T47D (cell line): ENCODE measurements around the gene ZBTB42.

ENCODE experiments used
- DNase-seq, 2 experiments: peaks; one replicate each; pipeline versions ENCODE4 v3.0.0 to v3.0.0-alpha.2; 2011 to 2012; ENCODE audit warnings: low read depth in 1 of 2, low spot score in 1 of 2
- JUND ChIP-seq: IDR thresholded peaks from 2 replicates; pipeline ENCODE4 v1.6.1; 2012; ENCODE audit warnings: low read depth
- in situ Hi-C: cut with HindIII; loops from 2 replicates; pipeline ENCODE4 v1.10.0; 2016; ENCODE audit warnings: low sequenced_read_pairs, low pct_unique_long_range_greater_than_20kb

Gene ZBTB42

DNA sequence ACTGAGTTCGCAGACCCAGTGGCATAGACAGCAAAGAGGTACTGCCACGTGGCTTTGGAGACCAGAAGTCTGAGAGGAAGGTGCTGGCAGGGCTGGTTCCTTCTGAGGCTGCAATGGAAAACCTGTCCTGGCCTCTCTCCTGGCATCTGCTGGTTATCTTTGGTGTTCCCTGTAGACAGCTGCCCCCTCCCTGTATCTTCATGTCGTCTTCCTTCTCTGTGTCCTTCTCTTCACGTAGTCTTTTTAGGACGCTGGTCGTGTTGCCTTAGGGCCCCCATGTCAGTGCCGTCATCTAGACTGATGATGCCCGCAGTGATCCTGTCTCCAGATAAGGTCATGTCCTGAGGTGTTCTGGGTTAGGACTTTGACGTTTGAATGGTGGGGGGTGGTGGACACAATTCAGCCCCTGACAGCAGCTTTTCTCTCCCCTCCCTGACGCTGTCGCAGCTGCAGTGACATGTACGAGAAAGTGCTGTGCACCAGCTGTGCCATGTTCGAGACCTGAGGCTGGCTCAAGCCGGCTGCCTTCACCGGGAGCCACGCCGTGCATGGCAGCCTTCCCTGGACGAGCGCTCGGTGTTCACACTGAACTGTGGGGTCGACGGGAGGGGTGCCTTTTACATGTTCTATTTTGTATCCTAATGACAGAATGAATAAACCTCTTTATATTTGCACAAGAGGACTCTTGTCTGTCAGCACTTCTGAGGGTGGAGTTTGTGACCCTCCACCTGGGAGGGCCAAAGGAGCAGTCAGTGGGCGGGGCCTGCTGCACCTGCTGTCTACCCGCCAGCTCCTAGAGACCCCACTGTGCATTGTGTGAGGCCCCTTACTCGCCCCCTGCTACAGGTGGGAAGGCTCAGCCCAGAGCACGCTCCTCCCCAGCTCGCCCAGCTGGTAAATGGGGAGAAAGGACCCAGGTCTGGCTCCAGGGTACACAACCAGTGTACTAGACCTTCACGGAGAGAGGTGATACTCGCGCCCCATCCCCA is 41.6 kb upstream of the ZBTB42 start:
- no peak for DNase-seq
- in situ Hi-C loops = no loop called here
- no peak for TF ChIP-seq JUND

DNA sequence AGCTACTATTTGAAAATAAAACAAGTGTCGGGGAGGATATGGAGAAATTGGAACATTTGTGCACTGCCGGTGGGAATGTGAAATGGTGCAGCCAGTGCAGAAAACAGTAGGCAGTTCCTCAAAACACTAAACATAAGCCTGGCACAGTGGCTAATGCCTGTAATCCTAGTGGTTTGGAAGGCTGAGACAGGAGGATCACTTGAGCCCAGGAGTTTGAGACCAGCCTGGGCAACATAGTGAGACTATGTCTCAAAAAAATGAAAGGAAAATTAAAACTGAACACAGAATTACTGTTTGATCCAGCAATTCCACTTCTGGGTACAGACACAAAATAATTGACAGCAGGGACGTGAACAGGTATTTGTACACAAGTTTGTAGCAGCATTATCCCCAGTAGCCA is 35.4 kb upstream of the ZBTB42 start:
- TF ChIP-seq JUND = no peak
- in situ Hi-C loops = no loop called here
- no peak for DNase-seq

DNA sequence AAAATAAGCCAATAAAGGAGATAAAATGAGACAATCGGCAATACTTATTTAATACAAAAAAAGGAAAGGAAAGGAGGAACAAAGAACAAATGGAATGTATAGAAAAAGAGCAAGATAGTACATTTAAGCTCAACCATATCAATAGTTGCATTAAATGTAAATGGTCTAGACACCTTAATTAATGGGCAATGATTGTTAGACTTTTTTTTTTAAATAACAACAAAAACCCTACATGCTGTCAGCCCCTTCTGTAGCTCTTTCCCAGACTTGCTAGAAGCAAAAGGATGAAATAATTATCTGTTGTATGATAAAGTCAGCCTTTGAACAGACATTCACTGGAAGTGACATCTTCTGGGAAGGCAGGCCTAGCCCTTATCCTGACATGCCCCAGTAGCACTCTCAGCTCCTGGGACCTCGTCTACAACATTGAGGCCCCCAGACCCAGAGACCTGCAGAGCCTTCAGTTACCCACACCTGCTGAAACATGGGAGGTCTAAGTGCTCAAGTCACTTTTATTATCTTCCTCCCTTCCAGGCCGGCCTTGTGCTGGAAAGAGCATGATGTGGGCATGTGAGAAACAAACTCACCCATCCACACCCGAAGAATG is 34.5 kb upstream of the ZBTB42 start:
- in situ Hi-C loops = no loop called here
- no peak for TF ChIP-seq JUND
- no peak for DNase-seq

DNA sequence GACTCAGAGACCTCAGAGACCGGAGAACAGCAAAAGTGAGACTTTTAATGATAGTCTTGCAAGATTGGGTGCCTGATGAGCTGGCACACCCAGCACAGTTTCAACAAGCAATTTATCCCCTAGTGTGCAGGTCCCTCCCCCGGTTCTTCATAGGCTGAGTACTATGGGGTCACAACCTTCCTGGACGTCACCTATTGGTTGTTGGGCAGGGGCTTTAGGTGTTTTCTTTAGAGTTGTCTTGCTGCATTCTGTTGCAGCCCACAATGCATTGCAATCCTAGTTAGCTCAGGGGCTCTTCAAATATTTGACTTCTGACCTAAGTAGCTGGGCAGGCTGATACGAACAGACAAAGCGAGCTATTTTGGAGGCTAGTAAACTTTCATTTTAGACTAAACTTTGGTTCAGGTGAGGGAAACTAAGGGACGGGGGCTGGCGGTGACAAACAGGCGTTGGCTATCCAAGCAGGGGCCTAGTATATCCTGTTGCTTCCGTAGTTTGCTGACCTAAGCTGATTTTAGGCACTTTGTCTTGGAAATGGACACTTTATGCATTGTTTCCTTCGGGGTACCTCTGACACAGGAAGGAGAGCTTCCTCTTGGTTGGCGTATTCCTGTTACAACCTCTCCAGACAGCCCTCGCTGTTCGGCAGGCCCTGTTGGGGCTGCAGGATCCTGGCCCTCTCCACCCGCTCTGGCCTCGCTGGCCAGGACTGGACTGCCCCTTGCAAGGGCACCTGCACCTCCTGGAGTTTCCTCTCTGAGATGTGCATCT is 33.9 kb upstream of the ZBTB42 start:
- in situ Hi-C loops = no loop called here
- DNase-seq = peak in 1 of 2 experiments; percentile 45
- no peak for TF ChIP-seq JUND

DNA sequence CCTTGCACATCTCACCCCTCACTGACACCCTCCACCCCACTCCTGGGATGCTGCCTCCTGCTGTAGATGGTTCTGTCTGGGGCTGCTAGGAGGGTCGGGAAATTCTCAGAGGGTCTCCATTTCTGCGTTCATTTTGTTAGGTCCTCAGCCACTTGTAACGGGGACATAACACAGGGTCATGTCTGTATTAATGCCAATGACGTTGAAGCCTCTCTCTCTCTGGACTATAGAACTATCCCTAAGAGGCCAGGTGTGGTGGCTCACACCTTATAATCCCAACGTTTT is 33.3 kb upstream of the ZBTB42 start:
- no peak for TF ChIP-seq JUND
- DNase-seq = no peak
- in situ Hi-C loops = no loop called here

DNA sequence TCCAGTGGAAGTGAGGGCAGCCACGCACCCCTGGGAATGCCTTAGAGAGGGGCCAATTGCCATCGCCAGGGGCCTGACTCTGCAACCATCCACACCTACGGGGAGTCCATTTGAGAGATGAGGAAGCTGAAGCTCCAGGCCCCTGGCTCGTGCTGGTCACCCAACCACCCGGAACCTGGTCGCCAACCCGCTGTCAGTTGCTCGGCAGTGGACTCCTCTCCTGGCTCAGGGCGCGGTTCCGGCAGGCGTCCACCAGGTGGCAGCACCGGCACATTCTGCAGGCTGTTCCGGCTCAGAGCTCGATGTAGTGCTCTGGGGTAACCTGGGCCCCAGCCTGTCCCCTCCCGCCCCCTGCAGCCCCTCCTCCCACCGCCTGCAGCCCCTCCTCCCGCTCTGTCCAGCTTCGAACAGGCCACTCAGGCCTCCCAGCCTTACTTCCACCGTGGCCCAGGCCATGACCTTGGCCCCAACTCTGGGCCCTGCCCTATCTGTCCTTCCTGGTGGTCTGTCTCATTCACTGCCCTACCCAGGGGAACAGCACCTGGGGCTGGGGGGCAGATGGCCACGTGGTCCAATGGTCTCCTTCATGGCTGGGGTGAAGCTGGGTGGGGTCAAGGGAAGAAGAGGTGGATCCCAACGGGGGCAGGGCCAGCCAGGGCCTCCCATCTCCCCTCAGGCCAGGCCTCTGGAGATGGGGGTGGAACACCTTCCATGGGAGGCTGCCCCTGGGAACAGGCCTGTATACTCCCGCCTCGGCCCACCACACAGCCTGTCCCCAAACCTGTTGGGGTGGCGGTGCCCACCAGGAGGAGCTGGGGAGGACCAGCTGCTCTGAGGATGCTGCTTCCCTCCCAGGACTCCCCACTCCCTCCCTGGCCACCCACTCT is 32.2 kb upstream of the ZBTB42 start:
- peak; percentile 84 to 90 for DNase-seq
- in situ Hi-C loops = no loop called here
- TF ChIP-seq JUND = no peak

DNA sequence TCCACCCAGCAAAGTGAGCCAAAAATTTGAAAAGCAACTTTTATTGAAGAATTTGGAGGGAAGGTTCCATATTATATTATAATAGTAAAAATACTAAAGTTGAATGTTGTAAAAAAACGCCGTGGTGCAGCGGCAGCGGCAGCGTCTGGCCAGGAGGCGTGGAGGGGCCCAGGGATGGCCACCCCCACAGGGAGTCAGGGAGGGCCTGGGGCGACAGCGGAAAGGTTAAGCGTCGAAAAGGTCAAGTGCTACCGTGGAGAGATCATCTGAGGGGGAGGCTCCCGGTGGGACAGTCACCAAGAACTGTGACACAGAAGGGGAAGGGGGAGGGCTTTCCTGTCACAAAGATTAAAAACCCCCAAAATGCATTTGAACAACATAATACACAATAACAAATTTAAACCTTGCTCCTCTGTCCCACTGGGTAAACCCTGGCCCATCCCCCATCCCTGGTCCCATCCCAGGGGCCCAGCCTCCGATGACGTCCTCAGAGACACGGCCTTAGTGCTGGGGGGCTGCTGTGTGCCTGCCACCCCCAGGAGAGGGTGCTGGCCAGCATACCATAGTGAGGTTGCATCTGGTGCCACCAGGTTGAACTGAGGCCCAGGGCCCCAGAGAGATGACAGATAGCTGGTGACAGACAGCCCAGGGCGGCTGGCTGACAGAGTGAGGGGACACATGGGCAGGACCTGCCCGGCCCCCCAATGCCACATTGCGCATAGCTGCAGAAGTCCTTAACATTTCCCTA is 31.4 kb upstream of the ZBTB42 start:
- in situ Hi-C loops = no loop called here
- no peak for TF ChIP-seq JUND
- DNase-seq = no peak

DNA sequence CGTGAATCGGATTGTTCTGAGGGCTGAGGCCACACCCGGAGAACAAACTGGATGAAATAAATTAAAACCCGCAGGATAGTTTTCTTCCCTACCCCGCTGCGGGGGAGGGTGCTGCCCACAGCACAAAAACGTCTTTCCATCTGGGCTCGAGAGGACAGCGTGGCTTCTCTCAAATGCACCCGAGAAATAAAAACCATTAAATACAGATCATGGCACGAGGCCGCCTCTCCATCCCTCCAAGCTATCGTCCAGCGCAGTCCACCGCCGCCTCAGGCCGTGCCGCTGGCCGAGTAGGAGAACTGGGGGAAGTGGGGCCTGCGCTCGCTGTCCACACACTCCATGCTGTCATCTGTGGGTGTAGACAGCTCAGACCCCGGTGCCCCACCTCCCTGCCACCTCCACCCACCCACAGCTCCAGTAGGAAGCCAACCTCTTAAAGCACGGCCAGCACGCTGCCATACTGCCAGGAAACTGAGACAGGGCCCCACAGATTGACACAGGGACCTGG is 30.8 kb upstream of the ZBTB42 start:
- in situ Hi-C loops = no loop called here
- DNase-seq = no peak
- no peak for TF ChIP-seq JUND

DNA sequence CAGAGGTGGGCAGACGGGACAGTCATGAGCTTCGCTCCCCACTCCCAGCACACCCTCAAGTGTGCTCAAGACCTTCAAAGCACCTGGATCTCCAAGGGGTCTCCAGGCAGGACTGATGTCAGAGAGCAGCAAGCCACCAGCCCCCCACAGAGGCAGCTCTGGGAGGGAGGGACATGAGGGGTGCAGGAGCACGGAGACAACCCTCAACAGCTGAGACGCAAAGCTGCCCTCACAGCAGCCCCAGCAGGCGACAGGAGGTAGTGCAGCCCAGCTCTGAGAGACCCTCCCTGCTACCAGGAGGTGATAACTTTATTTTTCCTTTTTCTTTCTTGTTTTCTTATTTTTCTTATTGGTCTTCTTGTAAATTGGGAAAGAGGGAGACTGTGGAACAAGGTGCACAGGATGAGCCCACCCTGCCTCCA is 30.0 kb upstream of the ZBTB42 start:
- no peak for DNase-seq
- TF ChIP-seq JUND = no peak
- in situ Hi-C loops = no loop called here

DNA sequence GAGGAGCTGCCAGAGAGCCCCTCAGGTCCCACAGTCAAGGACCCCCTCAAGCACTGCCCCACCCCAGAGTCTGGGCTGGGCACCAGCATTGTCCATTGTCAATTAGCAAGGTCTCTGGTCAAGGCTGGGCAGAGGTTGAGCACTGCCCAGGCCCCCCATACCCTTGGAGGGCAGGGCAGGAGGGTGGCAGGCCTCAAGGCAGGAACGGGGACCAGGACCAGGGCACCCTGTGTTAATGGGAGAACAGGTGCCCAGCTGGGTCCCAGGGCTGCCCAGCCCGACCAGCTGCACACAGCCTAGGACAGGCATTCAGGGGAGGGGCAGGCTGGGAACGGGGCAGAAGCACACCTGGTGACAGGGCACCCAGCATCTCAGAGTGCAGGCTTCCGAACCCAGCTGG is 29.5 kb upstream of the ZBTB42 start:
- no peak for TF ChIP-seq JUND
- in situ Hi-C loops = no loop called here
- DNase-seq = no peak

DNA sequence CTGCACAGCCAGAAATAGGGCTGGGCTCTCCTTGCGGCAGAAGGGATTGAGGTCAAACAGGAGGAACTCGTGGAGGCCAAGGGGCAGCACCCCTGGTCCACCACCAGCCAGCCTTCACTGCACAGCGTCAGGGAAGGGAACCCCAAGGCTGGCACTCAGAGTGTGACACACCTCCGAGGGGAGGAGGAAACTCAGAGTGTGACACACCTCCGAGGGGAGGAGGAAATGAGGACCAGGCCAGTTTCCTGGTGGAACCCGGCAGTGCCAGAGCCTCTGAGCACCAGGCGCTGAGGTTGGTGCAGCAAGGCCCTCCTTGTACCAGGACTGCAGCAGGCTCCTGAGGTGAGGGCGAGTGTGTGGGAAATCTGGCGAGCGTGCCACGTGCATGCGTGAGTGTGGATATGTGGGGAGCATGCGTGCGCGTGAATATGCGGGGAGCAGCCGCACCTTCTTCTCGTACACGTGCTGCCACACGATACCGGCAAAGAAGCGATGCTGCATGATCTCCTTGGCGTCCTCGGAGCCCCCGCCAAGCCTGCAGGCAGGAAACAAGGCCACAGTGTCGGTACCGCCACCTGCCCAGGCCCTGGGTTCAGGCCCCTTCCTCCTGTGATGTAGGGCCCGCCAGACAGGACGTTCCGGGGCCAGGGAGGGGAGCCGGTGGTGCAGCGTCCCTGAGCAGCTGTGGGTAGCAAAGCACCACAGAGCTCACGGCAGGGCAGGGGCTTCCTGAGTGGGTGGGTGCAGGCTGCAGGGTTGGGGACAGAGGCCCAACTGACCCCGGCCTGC is 28.8 kb upstream of the ZBTB42 start:
- no peak for TF ChIP-seq JUND
- peak in 1 of 2 experiments; percentile 56 for DNase-seq
- in situ Hi-C loops = no loop called here
